Ramos (cell line): ENCODE results near the gene DNAJC7.
"Not testable (repeated sequence)": the region's sequence is repeated elsewhere in the genome, so short reads cannot be mapped to it uniquely, and the experiment has no call there.

ENCODE experiments used
- in situ Hi-C: fragments of 300-500 bp; cut with MboI; formaldehyde crosslinking; loops from one replicate; pipeline ENCODE4 v1.14.3; 2022; ENCODE audit warnings: low sequenced_read_pairs; ENCODE audit not compliant: unreplicated experiment

Gene DNAJC7

DNA sequence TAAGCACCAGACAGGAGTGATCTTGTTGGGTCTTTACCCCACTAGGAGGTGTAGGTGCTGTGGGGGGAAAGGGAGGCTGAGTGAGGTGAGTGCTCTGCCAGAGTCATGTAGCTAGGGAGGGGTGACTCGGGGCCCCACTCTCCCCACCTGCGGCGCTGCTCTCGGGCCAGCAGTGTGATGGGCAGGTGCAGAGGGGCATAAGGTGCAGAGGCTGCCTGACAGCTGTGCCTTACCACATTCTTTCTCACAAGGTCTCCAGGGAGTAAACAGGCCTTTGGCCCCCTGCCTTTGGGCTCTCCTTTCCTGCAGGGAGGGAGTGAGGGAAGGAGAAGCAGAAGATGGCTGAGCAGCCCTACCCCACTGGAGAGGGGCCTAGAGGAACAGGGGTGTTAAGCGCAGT is 55.1 kb downstream of the DNAJC7 start:
- in situ Hi-C loops, result loop anchor here (5.0 kb wide), 2 partner anchors 150 to 225 kb away; partner anchors contain the start of gene DHX58

DNA sequence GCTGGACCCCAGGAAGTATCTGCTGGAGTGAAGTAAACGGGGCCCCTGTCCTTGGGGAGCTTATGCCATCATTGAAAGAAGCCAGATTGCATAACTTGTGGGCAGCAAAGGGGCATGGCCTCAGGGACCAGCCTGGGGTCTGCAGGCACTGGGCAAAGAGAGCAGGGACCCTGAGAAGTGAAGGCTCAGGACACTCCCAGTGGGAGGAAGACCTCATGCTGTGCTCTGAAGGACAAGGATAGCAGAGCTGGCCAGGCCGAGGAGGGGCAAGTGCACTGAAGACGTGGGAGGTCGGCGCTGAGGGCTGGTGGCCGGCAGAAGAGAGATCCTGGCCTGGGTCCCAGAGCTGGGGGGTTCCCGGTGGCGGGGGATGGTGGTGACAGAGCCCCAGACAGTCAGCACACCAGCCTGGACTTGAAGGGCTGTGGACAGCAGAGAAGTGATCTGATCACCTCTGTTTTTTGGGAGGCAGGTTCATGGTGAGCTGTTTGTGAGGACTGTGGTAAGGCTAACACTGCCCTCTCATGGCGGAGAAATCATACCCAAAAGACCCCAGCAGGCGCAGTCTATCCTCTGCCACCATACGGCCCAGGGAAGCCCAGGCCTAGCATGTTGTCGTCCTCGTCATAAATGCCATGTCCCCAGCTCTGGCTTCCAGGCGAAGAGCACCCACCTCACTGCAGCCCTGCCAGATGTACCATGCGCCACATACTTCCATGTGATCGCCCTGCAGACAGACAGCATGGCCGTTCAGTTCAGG is 57.7 kb downstream of the DNAJC7 start:
- in situ Hi-C loops, result loop anchor here (5.0 kb wide), 2 partner anchors 153 to 222 kb away; partner anchors contain the start of gene DHX58

DNA sequence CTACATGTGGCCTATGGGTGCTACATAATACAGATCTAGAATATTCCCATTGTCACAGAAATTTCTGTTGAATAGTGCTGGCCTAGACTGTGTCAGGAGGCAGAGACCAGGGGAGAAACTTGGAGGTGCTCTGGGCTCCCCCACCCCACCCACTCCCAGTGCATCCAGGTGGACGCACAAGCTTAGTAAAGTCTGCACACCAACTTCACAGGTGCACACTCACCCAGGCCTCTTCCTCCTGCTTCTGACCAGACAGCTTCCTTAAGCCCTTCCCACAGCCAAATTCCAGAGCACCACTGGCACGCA is 58.3 kb downstream of the DNAJC7 start:
- in situ Hi-C loops, result no loop called here

DNA sequence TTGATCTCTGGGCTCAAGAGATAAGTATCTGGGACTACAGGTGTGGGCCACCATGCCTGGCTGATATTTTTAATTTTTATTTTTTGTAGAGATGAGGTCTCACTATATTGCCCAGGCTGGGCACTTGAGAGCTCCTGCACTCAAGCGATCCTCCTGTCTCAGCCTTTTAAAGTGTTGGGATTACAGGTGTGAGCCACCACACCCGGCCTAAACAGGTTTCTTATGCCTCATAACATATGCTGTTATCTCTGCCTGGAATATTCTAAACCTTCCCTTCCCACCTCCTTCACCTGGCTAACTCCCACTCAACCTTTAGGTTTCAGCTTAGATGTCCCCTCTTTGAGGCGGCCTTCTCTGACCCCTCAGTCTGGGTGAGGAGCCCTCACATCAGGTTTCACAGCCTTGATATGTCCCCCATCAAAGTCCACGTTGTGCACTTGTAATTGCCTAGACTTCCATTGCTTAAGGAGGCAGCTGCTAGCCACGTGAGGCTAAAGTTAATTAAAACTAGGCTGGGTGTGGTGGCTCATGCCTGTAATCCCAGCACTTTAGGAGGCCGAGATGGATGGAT is 59.3 kb downstream of the DNAJC7 start:
- in situ Hi-C loops, result no loop called here

DNA sequence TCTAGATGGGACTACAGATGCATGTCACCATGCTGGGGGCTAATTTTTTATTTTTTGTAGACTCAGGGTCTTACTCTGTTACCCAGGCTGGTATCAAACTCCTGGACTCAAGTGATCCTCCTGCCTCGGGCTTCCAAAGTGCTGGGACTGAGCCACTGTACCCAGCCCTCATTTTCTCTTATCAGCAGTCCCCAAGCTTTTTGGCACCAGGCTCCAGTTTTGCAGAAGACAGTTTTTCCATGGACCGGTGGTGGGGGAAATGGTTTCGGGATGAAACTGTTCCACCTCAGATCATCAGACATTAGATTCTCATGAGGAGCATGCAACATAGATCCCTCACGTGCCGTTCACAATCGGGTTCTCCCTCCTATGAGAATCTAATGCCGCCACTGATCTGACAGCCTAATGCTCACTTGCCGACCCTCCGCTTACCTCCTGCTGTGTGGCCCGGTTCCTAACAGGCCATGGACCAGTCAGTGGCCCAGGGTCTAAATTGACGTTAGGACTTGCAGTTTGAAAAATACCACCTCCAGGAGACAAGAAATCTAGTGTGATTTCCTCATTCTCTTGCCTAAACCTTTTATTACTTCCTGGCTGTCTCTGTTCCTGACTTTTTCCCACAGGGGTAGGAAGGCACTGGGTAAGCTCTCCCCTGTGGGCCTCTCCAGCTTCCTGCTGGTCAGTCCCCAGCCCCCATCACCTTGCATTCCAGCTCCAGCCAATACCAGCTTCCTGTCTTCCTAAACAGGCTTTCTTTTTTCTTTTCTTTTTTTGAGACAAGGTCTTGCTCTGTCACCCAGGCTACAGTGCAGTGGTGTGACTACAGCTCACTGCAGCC is 60.0 kb downstream of the DNAJC7 start:
- in situ Hi-C loops, result no loop called here

DNA sequence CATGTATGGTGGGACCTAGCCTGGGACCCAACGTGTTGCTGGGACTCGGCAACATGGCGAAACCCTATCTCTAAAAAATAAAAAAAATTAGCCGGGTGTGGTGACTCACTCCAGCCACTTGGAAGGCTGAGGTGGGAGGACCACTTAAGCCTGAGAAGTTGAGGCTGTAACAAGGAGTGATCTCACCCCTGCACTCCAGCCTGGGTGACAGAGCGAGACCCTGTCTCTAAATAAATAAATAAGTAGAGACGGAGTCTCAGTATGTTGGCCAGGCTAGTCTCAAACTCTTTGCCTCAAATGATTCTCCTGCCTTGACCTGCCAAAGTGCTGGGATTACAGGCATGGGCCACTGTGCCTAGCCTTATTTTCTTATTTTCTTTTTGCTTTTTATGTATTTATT is 60.7 kb downstream of the DNAJC7 start:
- in situ Hi-C loops, result no loop called here

DNA sequence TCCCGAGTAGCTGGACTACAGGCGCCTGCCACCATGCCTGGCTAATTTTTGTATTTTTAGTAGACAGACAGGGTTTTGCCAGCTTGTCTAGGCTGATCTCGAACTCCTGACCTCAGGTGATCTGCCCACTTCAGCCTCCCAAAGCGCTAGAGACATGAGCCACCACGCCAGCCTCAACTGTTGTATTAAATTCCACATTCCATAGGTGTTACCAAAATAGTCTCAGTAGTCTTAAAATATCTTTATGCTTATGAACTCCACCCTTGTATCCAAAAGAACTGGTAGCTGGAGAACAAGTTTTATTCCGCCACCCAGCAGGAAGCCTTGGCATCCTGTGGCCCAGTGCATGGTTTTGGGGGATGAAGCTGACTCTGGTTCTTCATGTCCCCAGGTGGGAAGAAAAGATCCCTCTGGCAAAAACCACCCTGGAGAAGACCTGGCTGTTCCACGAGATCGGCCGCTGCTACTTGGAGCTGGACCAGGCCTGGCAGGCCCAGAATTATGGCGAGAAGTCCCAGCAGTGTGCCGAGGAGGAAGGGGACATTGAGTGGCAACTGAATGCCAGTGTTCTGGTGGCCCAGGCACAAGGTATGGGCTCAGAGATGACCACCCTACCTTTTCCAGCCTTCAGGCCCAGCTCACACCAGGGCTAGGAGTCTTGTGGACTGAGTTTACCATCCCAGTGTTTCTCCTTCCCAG is 68.3 kb downstream of the DNAJC7 start:
- in situ Hi-C loops, result no loop called here

DNA sequence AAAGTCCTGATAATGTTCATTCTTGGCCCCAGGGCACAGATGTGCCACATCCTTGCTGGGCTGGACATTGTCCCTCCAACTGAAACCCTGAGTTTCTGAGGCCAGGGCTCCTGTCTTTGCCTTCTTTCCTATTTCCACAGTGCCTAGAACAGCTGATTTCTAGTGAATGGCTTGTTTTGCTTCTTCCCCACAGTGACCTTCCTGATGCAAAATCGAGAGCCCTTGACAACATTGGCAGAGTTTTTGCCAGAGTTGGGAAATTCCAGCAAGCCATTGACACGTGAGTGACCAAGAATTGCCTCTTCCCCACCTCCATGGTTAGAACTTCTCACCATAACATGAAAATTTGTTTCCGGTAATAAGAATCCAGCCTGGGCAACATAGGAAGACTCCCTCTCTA is 72.3 kb downstream of the DNAJC7 start:
- in situ Hi-C loops, result no loop called here

DNA sequence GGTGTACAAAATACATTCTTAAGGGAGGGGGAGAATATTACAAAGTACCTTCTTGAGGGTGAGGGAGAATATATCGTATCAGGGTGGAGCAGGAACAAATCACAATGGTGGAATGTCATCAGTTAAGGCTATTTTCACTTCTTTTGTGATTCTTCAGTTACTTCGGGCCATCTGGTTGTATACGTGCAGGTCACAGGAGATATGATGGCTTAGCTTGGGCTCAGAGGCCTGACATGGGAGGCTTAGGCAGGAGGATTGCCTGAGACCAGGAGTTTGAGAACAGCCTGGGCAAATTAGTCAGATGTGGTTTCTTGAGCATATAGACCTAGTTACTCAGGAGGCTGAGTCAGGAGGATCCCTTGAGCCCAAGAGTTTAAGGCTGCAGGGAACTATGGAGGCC is 73.7 kb downstream of the DNAJC7 start:
- in situ Hi-C loops, result no loop called here

DNA sequence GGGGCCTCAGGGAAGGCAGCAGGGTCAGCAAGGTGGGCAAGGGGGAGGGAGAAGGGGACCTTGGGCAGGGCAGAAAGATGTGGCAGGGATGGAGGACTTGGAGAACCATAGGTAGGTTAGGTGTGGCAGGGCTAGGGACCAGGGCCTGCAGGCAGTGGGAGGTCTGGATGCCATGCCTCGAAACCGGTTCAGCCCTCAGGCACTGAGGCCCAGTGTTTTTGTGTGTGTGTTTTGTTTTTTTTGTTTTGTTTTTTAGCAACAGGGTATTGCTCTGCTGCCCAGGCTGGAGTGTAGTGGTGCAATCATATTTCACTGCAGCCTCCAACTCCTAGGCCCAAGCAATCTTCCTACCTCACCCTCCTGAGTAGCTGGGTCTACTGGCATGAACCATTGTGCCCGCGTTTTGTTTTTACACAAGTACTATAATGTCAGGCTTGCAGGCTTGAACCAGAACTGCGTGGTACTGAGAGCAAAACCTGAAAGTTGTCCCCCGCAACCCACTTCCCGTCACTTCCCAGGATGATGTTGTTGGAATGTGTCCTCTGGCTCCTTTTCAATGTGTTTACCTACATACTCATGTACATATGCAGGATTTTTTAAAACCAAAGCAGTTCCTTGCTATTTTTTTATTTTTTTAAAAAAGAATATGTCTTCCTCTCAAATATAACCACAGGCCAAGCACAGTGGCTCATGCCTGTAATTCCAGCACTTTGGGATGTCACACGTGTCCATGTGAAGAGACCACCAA is 74.4 kb downstream of the DNAJC7 start:
- in situ Hi-C loops, result no loop called here

DNA sequence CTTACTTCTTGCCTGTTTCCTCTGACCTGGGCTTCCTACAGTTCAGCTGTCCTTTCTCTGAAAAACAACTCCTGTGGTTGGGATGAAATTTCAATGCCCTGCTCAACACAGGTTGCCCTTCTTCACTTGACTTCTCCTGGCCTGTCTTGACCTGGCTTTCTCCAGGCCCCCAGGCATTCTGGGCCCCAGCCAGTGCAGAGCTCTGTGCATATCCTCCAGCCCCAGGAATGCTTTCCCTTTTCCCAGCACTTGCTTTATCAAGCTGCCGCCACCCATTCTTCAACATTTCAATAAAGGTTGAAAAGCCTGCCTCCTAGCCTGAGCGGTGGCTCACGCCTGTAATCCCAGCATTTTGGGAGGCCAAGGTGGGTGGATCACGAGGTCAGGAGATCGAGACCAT is 76.1 kb downstream of the DNAJC7 start:
- in situ Hi-C loops, result no loop called here

DNA sequence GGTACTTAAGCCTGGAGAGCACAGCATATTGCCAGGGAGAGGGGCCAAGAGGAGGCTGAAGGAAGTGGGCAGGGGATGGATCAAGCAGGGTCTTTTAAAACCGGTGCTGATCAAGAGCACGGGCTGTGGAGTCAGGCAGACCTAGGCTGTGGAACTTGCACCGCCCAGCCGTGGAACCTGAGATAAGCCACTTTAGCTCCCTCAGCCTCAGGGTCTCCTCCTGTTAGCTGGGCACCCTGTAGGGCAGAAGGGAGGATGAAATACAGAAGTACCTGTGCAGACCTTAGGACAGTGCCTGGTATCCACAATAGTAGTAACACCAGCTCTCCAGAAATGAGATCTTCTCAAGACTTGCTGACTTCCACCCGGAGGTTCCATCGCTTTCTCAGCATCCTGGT is 77.5 kb downstream of the DNAJC7 start:
- in situ Hi-C loops, result no loop called here

DNA sequence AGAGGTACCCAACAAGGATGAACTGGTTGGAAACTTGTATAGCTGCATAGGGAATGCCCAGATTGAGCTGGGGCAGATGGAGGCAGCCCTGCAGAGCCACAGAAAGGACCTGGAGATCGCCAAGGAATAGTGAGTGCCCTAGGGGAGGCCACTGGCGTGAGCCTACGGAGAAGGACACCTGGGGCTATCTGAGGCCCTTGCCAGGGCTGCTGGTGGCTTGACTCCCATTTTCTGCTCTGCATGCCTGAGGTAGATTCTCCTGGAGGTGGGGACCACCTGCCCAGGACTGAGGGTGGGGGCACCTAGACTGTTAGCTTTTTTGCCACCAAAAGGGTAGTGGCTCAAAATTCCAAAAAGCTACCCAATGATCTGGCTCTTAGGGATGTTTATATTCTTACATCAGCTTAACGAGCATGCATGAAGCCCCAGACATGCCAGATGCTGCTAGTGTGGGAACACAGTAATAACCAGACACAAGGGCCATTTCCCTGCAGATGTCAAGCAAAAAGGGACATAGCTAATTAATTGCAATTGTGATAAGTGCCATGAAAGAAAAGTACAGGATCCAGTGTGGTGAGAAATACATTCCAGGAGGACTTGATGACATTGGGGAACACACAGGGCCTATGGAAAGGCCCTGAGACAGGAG is 78.1 kb downstream of the DNAJC7 start:
- in situ Hi-C loops, result no loop called here

DNA sequence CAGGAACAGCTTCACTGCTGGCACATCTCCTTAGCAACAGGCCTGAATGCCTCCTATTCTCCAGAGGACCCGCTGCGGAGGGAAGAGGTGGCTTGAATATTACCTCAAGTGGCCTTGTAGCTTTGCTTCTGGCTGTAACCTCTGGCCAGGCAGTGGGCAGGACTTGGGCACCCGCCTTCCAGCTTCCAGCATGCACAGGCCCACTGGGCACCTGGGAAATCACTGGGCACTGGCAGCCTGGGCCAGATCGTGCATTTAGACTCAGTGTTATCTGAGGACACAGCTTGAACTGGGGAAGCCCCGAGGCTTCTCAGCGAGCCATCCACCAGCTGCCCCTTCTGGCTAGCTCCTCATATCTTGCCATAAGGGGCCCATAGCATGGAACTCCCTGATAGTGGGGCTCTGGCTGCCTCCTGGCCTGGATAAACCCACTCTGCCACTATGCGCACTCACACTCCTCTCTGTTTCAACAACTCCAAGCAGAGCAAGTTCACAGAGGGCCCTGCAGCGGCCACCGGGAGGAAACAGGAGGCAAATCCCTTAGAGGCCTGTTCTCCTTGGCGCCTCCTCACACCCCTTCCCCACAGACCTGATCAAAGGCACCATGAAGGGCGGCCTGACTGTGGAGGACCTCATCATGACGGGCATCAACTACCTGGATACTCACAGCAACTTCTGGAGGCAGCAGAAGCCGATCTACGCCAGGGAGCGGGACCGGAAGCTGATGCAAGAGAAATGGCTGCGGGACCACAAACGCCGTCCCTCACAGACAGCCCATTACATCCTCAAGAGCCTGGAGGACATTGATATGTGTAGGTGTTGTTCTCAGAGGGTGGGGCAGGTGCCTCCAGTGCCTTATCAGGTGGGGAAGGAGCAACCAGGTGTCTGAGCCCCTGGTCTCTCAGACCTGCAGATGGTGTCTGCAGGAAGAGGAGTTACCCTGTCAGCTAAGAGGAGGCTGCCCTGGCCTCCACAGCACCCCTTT is 79.0 kb downstream of the DNAJC7 start:
- in situ Hi-C loops, result no loop called here

DNA sequence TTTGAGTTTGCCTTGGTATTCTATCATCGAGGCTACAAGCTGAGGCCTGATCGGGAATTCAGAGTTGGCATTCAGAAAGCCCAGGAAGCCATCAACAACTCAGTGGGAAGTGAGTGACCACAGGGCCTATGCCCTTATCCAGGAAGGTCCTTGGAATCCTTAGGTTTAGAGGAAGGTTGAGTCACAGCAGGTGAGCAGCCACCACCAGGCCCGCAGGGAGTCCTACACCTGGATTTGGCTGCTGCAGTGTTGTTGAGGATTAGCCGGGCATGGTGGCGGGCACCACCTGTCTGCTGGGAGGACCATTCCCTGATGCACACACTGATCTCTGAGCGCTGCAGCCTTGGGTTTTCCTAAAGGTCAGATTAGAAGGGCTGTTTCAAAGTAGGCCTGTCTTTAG is 81.6 kb downstream of the DNAJC7 start:
- in situ Hi-C loops, result no loop called here

DNA sequence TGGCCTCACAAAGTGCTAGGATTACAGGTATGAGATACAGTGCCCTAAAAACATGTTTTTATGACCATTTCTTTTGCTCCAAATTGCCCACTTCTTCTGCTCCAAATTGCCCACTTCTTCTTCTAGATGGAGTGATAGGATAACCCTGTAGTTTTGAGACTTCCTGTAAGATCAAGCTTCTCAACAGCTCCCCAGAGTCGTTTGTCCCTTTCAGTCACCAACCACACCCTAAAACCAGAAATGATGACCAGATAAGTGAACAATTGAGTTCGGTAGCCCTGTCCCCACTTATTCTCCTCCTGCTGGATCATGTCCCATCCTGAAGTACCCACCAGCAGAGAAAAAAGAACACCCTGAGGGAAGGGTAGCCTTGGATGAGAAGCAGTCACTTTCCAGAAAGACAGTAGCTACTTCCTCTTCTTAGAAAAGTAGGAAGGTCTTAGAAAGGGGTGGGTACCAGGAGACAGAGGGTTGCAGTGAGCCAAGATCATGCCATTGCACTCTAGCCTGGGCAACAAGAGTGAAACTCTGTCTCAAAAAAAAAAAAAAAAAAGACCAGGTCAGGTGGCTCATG is 84.3 kb downstream of the DNAJC7 start:
- in situ Hi-C loops, result no loop called here

DNA sequence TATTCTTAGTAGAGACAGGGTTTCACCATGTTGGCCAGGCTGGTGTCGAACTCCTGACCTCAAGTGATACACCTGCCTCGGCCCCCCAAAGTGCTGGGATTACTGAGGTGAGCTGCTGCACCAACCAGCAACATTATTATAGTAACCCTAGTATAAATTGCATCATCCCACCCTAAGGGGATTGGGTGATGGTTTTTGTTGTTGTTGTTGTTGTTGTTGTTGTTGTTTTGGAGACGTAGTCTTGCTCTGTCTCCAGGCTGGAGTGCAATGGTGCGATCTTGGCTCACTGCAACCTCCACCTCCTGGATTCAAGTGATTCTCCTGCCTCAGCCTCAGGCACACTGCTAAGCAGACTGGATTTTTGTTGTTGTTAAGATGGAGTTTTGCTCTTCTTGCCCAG is 85.5 kb downstream of the DNAJC7 start:
- in situ Hi-C loops, result not testable (repeated sequence)

DNA sequence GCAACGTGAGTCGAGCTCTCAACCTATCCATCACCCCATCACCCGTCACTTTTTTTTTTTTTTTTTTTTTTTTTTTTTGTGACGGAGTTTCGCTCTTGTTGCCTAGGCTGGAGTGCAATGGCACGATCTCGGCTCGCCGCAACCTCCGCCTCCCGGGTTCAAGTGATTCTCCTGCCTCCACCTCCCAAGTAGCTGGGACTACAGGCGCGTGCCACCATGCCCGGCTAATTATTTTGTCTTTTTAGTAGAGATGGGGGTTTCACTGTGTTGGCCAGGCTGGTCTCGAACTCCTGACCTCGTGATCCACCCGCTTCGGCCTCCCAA is 86.4 kb downstream of the DNAJC7 start:
- in situ Hi-C loops, result not testable (repeated sequence)
